ENCODE measurements around the gene GNB2. TPM values are rescaled to one million over a fixed set of nuclear protein-coding genes. Genes with fewer than 3 reads are reported as not detected.

The GNB2 gene
- total RNA-seq, 1 donor from 2014 or later: 120 TPM

- DNase-seq (ENCODE audit: missing footprints): no peak
- intact Hi-C loops (cut with DNase I): no loop called here
- ATAC-seq: no peak
Observed at GRCh38 chr7:100677308-100678267, 4.0 kb downstream of the GNB2 start.

- intact Hi-C loops (cut with DNase I): no loop called here
- DNase-seq (ENCODE audit: missing footprints) (no peak), ATAC-seq (no peak)
Observed at GRCh38 chr7:100678291-100678984, 4.9 kb downstream of the GNB2 start.

- ATAC-seq (no peak), DNase-seq (ENCODE audit: missing footprints) (no peak)
- intact Hi-C loops (cut with DNase I): no loop called here
Observed at GRCh38 chr7:100679129-100679926, 5.8 kb downstream of the GNB2 start.

DNA sequence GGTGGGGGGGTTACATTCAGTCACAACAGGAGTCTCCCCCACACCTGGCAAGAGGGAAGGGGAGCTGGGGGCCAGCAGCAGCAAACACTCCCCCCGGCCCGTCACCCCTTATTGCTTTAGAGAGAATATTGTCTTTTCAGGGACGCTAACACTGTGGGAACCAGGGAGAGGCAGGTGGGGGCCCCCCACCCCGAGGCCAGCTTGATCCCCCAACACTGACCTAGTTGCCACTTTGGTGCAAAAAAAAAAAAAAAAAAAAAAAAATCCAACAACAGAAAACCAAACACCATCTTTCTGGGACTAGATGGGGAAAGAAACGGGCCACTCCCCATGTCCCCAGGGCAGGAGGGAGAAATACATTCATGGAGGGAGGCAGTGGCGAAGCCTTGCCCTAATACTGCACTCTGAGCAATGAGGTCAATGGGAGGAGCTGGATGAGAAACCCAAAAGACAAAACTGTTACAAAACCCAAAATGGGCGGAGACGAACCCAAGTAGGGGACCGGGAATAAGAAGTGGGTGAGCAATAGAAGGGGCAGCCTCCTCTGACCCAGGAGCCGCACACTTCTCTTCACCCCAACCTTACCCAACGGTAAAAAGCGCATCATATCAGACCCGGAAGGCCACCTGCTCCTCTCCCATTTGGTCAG lies 6.5 kb downstream of the GNB2 start:
- DNase-seq (ENCODE audit: missing footprints) (no peak), ATAC-seq (peak; percentile 70)
- intact Hi-C loops (cut with DNase I): no loop called here

GRCh38 chr7:100680576-100681271 lies 7.2 kb downstream of the GNB2 start:
- ATAC-seq: peak; percentile 2
- no peak for DNase-seq (ENCODE audit: missing footprints)
- intact Hi-C loops (cut with DNase I): no loop called here

- intact Hi-C loops (cut with DNase I): no loop called here
- DNase-seq (ENCODE audit: missing footprints) (no peak), ATAC-seq (no peak)
Observed at GRCh38 chr7:100681491-100682227, 8.1 kb downstream of the GNB2 start.

DNA sequence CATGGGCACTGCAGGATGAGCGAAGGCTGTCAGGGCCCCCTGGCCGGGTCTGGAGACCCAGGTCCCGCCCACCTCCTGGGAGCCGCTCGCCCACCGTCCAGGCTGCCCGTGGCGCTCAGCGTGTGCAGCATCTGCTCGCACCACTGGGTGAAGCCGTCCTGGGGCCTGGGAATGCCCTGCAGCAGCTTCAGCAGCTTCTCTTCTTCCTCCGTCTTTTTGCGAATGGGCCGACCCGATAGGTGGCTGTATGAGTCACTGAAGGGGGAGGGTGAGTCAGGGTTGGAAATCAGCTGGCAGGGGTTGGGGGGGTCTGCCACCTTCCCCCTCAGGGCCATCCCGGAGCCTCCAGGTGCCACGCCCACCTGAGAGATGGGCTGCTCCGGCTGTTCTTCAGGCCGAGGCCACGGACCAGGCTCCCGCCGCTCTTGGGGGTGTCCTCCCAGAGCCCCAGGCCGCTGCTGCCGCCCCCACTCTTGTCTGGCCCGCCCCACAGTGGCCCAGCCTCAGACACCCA lies 8.7 kb downstream of the GNB2 start:
- no peak for ATAC-seq
- no peak for DNase-seq (ENCODE audit: missing footprints)
- intact Hi-C loops (cut with DNase I): no loop called here

GRCh38 chr7:100682991-100683658 lies 9.6 kb downstream of the GNB2 start:
- intact Hi-C loops (cut with DNase I): no loop called here
- ATAC-seq: no peak

GRCh38 chr7:100683659-100684533 lies 10.4 kb downstream of the GNB2 start:
- DNase-seq (ENCODE audit: missing footprints) (no peak), ATAC-seq (no peak)
- intact Hi-C loops (cut with DNase I): no loop called here

More at GRCh38 chr7:100682991-100683658, 9.6 kb downstream of the GNB2 start:
- no peak for DNase-seq (ENCODE audit: missing footprints)

DNA sequence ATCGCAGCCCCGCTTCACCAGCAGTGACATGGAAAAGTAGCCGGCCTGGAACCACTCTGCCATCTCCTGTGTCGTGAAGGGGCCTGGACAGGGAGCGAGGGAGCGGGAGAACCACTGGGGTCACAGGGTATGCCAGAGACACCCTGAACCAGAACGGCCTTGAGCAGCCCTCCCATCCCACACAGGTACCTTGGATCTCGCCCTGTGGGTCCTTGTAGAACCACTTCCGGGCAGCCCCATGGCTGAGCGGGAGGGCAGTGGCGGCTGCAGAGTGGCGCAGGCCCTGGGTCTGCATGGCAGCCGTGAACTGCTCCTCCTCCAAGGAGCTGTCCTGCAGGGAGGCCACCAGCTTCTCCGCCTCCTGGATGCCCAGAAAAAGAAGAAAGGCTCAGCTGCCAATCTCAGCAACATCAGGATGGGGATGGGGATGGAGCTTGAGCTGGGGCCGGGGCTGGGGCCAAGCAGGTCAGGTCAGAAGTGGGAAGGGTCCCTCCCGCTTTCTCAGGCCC lies 11.0 kb downstream of the GNB2 start:
- no peak for ATAC-seq
- intact Hi-C loops (cut with DNase I): no loop called here

GRCh38 chr7:100685049-100685605 lies 11.6 kb downstream of the GNB2 start:
- DNase-seq (ENCODE audit: missing footprints) (no peak), ATAC-seq (no peak)
- intact Hi-C loops (cut with DNase I): no loop called here

More for the DNA sequence above, 11.0 kb downstream of the GNB2 start:
- no peak for DNase-seq (ENCODE audit: missing footprints)

DNA sequence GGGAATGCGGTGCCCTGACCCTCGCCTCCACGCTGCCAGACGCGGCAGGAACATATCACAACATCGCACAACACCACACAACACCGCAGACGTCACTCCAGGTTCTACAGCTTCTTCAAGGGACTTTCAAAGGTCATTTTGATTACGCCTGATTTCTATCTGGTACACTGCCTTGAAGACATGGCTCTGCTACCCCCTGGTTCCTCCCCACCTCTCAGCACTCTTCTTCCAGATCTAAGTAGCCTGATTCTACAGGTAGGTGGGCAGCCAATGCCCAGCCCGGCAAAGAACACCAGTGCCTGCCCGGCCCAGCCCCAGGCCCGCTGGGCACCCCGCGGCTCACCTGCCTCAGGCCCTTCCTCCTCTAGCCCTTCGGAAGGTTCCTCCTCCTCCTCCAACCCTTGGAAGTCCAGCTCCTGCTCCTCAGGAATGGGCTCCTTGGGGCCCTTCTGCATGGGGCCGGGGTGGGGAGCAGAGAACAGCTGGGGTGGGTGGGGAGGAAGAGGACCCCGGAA lies 12.1 kb downstream of the GNB2 start:
- intact Hi-C loops (cut with DNase I): no loop called here
- no peak for DNase-seq (ENCODE audit: missing footprints)
- no peak for ATAC-seq

GRCh38 chr7:100686201-100686821 lies 12.8 kb downstream of the GNB2 start:
- ATAC-seq: no peak

DNA sequence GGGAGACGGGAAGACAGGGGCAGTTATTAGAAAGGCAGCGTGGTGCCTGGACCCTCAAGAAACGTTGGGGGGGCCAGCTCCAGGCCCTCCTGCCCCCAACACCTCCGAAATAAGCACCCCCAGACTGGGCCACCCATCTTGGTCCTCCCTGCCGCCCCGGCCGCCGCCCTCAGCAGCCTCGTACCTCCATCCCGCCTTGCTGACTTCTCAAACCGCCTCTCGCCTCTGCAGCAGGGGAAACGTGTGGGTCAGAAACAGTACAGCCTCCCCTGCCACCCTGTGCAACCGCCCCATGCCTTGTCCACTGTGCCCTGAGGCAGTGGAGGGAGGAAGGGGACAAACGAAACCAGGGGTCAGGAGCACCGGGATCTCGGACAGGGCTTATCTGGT lies 13.3 kb downstream of the GNB2 start:
- DNase-seq (ENCODE audit: missing footprints): no peak
- intact Hi-C loops (cut with DNase I): no loop called here
- no peak for ATAC-seq

More at GRCh38 chr7:100686201-100686821, 12.8 kb downstream of the GNB2 start:
- intact Hi-C loops (cut with DNase I): no loop called here
- no peak for DNase-seq (ENCODE audit: missing footprints)

- ATAC-seq: no peak
Observed at GRCh38 chr7:100687261-100687660, 13.7 kb downstream of the GNB2 start.

More at GRCh38 chr7:100687261-100687660, 13.7 kb downstream of the GNB2 start:
- intact Hi-C loops (cut with DNase I): no loop called here
- no peak for DNase-seq (ENCODE audit: missing footprints)

Data from Right ventricle myocardium inferior (tissue), 1 donor.